Measurements from ENCODE around the gene PRICKLE4. TPM values are rescaled to one million over a fixed set of nuclear protein-coding genes. Genes with fewer than 3 reads are reported as not detected.

The PRICKLE4 gene
- total RNA-seq = 0.88 TPM
- long read RNA-seq = 0 reads

GRCh38 chr6:41780551-41781365, at the start of gene PRICKLE4:
Gene PRICKLE4 (plus strand): TSS chr6:41780782. CDS start chr6:41783474, 2,692 bp downstream.
- peaks cover 26% of the 10 kb centered on the region for H3K36me3 ChIP-seq
- peak within 1 kb of the TSS; percentile 96 for H3K4me3 ChIP-seq
- intact Hi-C loops (cut with micrococcal nuclease) = loop anchor here (10.0 kb wide), 1 partner anchor 264 kb away; no protein-coding TSS in a partner anchor
- peak within 1 kb of the TSS; percentile 98 for H3K27ac ChIP-seq (replicated peaks)
- H3K4me1 ChIP-seq = peaks cover 74% of the 10 kb centered on the region
- peak; percentile 59 for DNase-seq
- TF ChIP-seq CTCF (IDR thresholded peaks at IDR 0.05; ENCODE audit: borderline replicate concordance) = no peak
- H3K9me3 ChIP-seq (replicated peaks) = no peaks in the 10 kb centered on the region
- no peaks in the 10 kb centered on the region for H3K27me3 ChIP-seq (ENCODE audit: low read depth)

- no peak for DNase-seq
- Histone ChIP-seq H3K4me3 (no peak overlapping the region), H3K27ac (replicated peaks) (peak overlapping the region; percentile 33), H3K4me1 (peaks cover 85% of the 10 kb centered on the region), H3K36me3 (no peaks in the 10 kb centered on the region), H3K27me3 (ENCODE audit: low read depth) (no peaks in the 10 kb centered on the region), H3K9me3 (replicated peaks) (no peaks in the 10 kb centered on the region)
- TF ChIP-seq CTCF (IDR thresholded peaks at IDR 0.05; ENCODE audit: borderline replicate concordance) = no peak
- intact Hi-C loops (cut with micrococcal nuclease) = no loop called here
Observed at GRCh38 chr6:41731561-41732086, 49.0 kb upstream of the PRICKLE4 start.

- TF ChIP-seq CTCF (IDR thresholded peaks at IDR 0.05; ENCODE audit: borderline replicate concordance) = no peak
- Histone ChIP-seq H3K27ac (replicated peaks) (no peak overlapping the region), H3K4me3 (peak overlapping the region; percentile 99), H3K27me3 (ENCODE audit: low read depth) (no peaks in the 10 kb centered on the region), H3K9me3 (replicated peaks) (no peaks in the 10 kb centered on the region), H3K36me3 (no peaks in the 10 kb centered on the region), H3K4me1 (peaks cover 80% of the 10 kb centered on the region)
- no peak for DNase-seq
- intact Hi-C loops (cut with micrococcal nuclease) = no loop called here
Observed at GRCh38 chr6:41732149-41732548, 48.4 kb upstream of the PRICKLE4 start.

- Histone ChIP-seq H3K4me3 (peak overlapping the region; percentile 99), H3K4me1 (peaks cover 74% of the 10 kb centered on the region), H3K27me3 (ENCODE audit: low read depth) (no peaks in the 10 kb centered on the region), H3K27ac (replicated peaks) (peak overlapping the region; percentile 100), H3K36me3 (no peaks in the 10 kb centered on the region), H3K9me3 (replicated peaks) (no peaks in the 10 kb centered on the region)
- intact Hi-C loops (cut with micrococcal nuclease) = no loop called here
- TF ChIP-seq CTCF (IDR thresholded peaks at IDR 0.05; ENCODE audit: borderline replicate concordance) = no peak
- no peak for DNase-seq
Observed at GRCh38 chr6:41732591-41733359, 47.8 kb upstream of the PRICKLE4 start.

- Histone ChIP-seq H3K4me1 (peaks cover 68% of the 10 kb centered on the region), H3K4me3 (peak overlapping the region; percentile 99), H3K27me3 (ENCODE audit: low read depth) (no peaks in the 10 kb centered on the region), H3K36me3 (no peaks in the 10 kb centered on the region), H3K27ac (replicated peaks) (peak overlapping the region; percentile 100), H3K9me3 (replicated peaks) (no peaks in the 10 kb centered on the region)
- DNase-seq = no peak
- no peak for TF ChIP-seq CTCF (IDR thresholded peaks at IDR 0.05; ENCODE audit: borderline replicate concordance)
- intact Hi-C loops (cut with micrococcal nuclease) = no loop called here
Observed at GRCh38 chr6:41733360-41733706, 47.2 kb upstream of the PRICKLE4 start.

Measured in left ventricle myocardium inferior (tissue), 1 donor.